HG02571 (cell line): Measurements from ENCODE around the gene CCDC12.
"Not testable (repeated sequence)": the region's sequence is repeated elsewhere in the genome, so short reads cannot be mapped to it uniquely, and the experiment has no call there.

Experiments used
- ATAC-seq: cut with Tn5 transposase; IDR thresholded peaks from one replicate; pipeline ENCODE4 v1.9.1; 2021; ENCODE audit warnings: mild to moderate bottlenecking, moderate library complexity; ENCODE audit not compliant: unreplicated experiment

The CCDC12 gene

GRCh38 chr3:46981932-46982471 is 5.5 kb upstream of the CCDC12 start:
- no peak for ATAC-seq

- peak; percentile 3 for ATAC-seq
Measured at GRCh38 chr3:46979958-46980497, 3.5 kb upstream of the CCDC12 start.

GRCh38 chr3:46978985-46979944 is 2.7 kb upstream of the CCDC12 start, which contains the start of gene NBEAL2:
Gene NBEAL2 (plus strand): TSS chr3:46979666. CDS start chr3:46979862, 196 bp downstream.
- peak; percentile 61 for ATAC-seq

DNA sequence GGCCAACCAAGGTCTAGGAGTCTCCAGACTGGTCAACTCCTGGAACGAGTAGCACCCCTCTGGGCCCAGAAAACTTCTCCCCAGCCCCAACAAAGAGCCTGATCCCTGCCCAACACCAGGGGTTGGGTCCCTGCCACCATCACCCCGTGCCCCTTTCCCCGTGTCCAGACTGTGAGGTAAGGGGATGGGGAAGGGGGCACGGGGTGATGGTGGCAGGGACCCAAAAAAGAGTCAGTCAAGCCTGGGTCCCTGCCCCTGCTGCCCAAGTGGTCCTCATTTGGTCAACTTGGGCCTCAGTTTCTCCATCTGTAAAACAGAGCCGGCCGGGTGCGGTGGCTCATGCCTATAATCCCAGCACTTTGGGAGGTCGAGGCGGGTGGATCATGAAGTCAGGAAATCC is 1.8 kb upstream of the CCDC12 start:
- no peak for ATAC-seq

DNA sequence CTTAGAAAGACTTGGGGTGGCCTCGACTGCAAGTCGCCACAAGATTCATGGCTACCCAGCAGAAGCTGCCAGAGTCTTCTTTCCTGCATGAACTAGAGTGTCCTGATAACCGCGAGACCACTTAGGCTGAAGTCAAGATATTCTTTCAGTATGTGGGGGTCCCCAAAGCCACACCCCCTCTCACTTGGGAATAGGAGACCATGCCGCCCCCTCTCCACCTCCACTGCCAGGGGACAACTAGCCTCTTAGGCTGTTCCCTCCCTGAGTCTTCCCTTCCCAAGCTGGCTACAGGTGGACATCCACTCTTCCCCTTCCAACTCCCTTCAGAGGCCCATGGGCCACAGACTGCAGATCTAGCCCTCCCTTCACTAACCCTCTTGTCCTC is 1.3 kb upstream of the CCDC12 start:
- no peak for ATAC-seq

DNA sequence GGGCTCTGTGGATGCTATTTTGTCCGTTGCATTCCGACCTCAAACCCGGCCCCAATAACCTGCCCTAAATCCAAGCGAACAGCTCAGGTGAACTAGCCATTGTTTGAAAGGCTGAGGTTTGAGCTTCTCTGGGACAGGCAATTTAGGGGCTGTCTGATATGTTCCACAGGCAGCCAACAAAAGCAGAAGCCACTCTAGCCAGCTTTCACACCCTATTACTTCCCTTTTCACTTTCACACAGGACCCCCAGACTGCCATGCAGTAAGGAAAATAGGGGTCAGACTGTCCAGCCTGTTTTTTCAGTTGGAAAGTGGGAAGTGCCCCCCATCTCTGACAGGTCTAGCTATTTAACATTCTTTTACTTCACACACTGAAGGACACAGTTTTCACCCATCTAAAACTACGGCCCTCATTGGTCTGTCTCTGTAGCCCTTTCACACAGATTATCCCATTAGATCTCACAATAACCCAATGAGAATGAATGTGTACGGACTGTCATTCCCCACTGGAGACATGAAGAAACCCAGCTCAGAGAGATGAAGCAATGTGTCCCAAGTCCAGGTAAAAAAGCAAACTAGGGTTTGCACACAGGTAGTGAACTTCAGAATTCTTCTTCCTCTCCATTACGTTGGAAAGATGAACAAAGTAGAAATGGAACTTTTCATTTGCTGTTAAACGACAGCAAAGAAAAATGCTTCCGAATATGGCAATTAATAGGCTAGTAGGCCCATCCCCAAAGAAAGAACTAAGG is 1.9 kb downstream of the CCDC12 start:
- ATAC-seq: no peak

- no peak for ATAC-seq
Measured at GRCh38 chr3:46972396-46972795, 4.1 kb downstream of the CCDC12 start.

- no peak for ATAC-seq
Measured at GRCh38 chr3:46971742-46972141, 4.8 kb downstream of the CCDC12 start.

DNA sequence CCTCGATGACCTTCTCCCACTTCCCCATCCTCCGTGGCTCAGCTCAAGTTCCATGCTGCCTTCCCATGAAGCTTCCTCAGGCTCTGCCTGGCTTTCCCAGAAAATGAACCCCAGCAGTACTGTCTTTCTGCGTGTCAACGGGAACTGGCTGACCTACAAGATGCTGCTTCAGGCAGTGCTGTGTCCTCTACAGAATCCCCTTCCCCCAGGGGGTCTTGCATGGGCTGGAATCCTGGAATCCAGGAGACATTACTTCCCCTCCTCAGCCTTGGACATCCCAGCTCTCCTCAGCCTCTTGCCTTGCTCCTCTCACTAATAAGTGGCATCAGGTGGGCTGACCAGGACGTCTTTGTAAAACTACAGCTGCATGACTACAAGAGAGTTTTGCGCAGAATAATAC is 5.4 kb downstream of the CCDC12 start:
- ATAC-seq: no peak

DNA sequence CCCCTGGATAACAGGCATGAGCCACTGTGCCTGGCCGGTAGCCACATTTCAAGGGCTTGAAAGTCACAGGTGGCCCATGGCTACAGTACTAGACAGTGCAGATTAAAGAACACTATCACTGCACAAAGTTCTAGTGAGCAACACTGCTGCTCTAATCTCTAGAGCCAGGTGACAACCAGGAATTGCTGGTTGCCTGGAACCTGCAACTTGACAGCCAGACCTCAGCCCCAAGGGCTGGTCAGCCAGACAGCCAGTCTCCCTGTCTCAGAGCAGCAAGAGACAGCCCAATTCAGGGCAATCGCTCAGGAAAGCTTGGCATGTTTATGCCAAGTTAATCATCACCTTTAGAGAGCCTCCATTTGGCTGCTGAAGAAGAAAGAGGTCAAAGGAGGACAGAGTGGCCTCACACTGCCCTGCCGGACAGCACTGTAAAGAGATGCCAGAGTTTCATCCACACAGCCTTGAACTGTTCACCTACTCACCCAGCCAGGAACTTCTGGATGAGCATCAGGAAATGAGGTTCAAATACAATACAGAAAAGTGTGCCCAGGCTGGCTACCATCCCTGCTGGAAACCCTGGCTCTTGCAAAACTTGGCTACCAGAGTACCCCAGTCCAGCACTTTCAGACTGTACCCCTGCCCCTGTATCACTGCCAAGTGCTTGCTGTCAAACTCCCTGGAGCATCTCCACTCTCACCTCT is 6.0 kb downstream of the CCDC12 start:
- no peak for ATAC-seq

- no peak for ATAC-seq
Measured at GRCh38 chr3:46968783-46969428, 7.6 kb downstream of the CCDC12 start.

- no peak for ATAC-seq
Measured at GRCh38 chr3:46966811-46967210, 9.7 kb downstream of the CCDC12 start.

DNA sequence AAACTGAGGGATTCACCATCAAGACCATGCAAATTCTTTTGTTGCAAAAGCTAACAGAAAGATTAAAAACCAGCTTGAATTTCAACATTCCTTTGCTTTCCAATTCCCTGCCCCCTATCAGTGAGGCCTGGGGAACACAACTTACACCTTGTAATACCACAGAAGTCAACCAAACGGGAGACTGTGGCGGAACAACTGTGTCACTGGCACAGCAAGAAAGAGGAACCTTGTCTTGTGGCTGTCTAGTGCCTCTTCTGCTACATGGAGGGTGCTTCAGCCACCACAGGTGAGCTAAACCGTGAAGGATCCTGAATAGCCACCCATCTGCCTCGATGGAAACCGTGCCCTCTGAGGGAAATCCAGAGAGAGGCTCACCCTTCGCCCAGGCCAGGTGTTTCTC is 11.4 kb downstream of the CCDC12 start:
- ATAC-seq: no peak

DNA sequence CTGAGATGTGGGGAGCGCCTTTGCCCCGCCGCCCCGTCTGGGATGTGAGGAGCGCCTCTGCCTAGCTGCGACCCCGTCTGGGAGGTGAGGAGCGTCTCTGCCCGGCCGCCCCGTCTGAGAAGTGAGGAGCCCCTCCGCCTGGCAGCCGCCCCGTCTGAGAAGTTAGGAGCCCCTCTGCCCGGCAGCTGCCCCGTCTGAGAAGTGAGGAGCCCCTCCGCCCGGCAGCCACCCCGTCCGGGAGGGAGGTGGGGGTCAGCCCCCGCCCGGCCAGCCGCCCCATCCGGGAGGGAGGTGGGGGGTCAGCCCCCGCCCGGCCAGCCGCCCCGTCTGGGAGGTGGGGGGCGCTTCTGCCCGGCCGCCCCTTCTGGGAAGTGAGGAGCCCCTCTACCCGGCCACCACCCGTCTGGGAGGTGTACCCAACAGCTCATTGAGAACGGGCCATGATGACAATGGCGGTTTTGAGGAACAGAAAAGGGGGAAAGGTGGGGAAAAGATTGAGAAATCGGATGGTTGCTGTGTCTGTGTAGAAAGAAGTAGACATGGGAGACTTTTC is 12.4 kb downstream of the CCDC12 start:
- ATAC-seq: not testable (repeated sequence)

DNA sequence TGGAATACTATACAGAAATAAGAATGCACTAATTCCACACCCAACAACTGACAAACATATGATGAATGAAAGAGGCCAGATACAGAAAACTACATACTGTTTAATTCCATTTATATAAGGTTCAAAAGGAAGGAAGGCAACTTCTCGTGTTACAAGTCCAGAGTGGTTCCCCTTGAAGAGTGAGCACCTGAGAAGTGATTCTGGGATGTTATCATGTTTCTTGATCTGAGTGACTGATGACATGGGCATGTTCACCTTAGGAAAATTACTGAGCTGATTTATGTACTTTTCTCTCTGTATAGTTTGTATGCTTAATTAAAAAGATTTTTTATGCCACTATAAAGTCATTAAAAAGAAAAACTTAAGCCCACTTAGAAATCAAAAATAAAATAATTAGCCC is 13.6 kb downstream of the CCDC12 start:
- ATAC-seq: no peak

DNA sequence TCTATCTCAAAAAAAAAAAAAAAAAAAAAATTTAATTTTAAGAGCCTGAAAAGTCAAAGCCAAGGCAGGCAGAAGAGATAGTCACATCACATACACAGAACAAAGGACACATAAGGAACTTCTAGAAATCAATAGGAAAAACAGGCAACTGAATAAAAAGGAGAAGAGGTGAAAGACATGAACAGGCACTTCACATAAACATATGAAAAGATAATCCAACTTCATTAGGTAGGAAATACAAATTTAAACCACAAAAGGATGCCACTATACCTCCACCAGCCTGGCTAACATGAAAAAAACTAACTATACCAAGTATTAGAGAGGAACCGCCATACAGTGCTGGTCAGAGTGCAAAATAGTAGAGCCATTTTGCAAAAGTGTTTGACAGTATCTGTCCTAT is 14.1 kb downstream of the CCDC12 start:
- no peak for ATAC-seq

GRCh38 chr3:46960835-46961234 is 15.7 kb downstream of the CCDC12 start:
- ATAC-seq: no peak

DNA sequence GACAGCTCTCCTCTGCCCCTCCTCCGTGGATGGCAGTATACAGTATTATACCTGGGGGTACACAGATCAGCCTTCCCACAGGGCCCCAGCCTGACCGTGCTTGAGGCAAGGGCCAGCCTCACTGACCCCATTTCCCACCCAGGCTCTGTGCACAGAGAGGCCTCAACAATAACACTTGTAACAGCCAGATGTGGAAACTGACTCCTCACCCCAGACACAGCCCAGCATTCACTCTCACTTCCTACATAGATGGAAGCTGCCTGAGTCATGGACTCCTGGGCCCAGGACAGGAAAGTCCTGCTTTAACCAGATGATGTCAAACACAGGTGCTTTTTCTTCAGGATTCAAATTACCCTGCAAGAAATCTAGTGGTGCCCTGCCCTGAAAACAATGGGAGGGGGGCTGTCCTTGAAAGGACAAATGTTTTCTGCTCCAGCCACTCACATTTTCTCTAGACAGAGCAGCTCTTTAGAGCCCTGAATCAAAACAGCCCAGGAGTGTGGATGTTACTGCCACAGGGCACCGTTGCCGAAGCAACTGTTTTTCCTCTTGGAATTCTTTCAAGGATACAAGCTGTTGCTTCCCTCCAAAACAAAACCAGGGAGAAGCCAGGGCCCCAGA is 16.4 kb downstream of the CCDC12 start:
- ATAC-seq: no peak

GRCh38 chr3:46959161-46959511 is 17.4 kb downstream of the CCDC12 start:
- ATAC-seq: no peak
